ENCODE measurements around the gene CCDC69. TPM values are rescaled to one million over a fixed set of nuclear protein-coding genes. Genes with fewer than 3 reads are reported as not detected.
A peak's percentile ranks its signal among the peaks of the same experiment; 100 is the strongest.

The CCDC69 gene
- total and polyA plus RNA-seq, 3 donors from 2014 or later = 37.6 to 65.3 (median 40.8) TPM

DNA sequence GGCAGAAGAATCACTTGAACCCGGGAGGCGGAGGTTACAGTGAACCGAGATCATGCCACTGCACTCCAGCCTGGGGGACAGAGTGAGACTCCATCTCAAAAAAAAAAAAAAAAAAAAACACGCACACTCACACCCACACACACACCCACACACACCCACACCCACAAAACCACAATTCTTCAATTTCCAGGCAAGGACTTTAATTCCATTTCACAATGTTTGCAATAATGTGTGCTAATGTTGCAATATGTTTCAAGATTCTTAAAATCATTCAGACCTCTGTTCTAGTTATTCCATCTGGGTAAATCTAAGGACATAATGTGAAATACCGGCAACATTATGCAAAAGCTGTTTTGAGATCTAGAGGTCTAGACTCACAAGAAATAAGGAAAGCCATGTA is 28.3 kb downstream of the CCDC69 start:
- peak overlapping the region in 1 of 2 donors; percentile 56 for H3K27ac ChIP-seq
- intact Hi-C loops (cut with DNase I; ENCODE audit: low total_unique reads) = no loop called here
- H3K36me3 ChIP-seq (ENCODE audit: low read depth, missing control alignments) = no peaks in the 10 kb centered on the region
- no peak for DNase-seq
- 71 to 83% methylated on average over 5 of the region's 5 CpGs for WGBS, 2 donors
- no peaks in the 10 kb centered on the region for H3K27me3 ChIP-seq
- no peaks in the 10 kb centered on the region for H3K9me3 ChIP-seq
- H3K4me1 ChIP-seq = peaks cover 9% of the 10 kb centered on the region
- no peak for TF ChIP-seq POLR2A (IDR thresholded peaks at IDR 0.05)
- no peak for TF ChIP-seq CTCF (IDR thresholded peaks at IDR 0.05)
- H3K4me3 ChIP-seq = no peak overlapping the region

- no peak for DNase-seq
- intact Hi-C loops (cut with DNase I; ENCODE audit: low total_unique reads) = no loop called here
- Histone ChIP-seq H3K36me3 (ENCODE audit: low read depth, missing control alignments) (no peaks in the 10 kb centered on the region), H3K4me3 (no peak overlapping the region), H3K27ac (no peak overlapping the region), H3K27me3 (no peaks in the 10 kb centered on the region), H3K9me3 (no peaks in the 10 kb centered on the region), H3K4me1 (peaks cover 9% of the 10 kb centered on the region)
- TF ChIP-seq CTCF (IDR thresholded peaks at IDR 0.05) (no peak), POLR2A (IDR thresholded peaks at IDR 0.05) (no peak)
These were observed 31.3 kb downstream of the CCDC69 start for GRCh38 chr5:151192626-151193025.

- Histone ChIP-seq H3K9me3 (no peaks in the 10 kb centered on the region), H3K27me3 (no peaks in the 10 kb centered on the region), H3K27ac (no peak overlapping the region), H3K4me1 (peaks cover 4% of the 10 kb centered on the region), H3K36me3 (ENCODE audit: low read depth, missing control alignments) (no peaks in the 10 kb centered on the region), H3K4me3 (no peak overlapping the region)
- 96 to 100% methylated on average over 1 of the region's 1 CpG for WGBS, 2 donors
- DNase-seq = no peak
- intact Hi-C loops (cut with DNase I; ENCODE audit: low total_unique reads) = no loop called here
- TF ChIP-seq POLR2A (IDR thresholded peaks at IDR 0.05) (no peak), CTCF (IDR thresholded peaks at IDR 0.05) (no peak)
These were observed 32.2 kb downstream of the CCDC69 start for GRCh38 chr5:151191661-151192060.

GRCh38 chr5:151189151-151189550 is 34.7 kb downstream of the CCDC69 start:
- Histone ChIP-seq H3K4me3 (no peak overlapping the region), H3K36me3 (ENCODE audit: low read depth, missing control alignments) (no peaks in the 10 kb centered on the region), H3K27ac (no peak overlapping the region), H3K4me1 (no peaks in the 10 kb centered on the region), H3K9me3 (no peaks in the 10 kb centered on the region), H3K27me3 (no peaks in the 10 kb centered on the region)
- WGBS, 2 donors = 84 to 94% methylated on average over 2 of the region's 2 CpGs
- DNase-seq = no peak
- TF ChIP-seq CTCF (IDR thresholded peaks at IDR 0.05) (no peak), POLR2A (IDR thresholded peaks at IDR 0.05) (no peak)
- intact Hi-C loops (cut with DNase I; ENCODE audit: low total_unique reads) = no loop called here

DNA sequence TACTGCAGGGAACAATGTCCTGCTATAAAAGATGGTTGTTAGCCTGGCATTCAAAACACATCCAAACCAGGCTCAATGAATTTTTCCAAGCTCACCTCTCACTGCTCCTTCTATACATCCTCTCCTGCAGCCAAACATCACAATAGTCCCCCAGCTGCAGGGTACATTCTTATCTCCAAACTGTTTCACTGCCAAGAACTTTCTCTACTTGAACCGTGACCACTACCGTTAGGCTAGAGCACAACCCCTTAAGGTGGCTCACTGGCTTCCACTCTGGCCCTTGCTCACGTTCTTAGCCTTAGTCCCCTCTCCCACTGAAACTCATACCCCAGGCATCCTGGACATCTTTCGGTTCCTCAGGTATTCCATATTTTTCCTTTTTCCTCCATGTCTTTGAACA is 37.4 kb downstream of the CCDC69 start:
- Histone ChIP-seq H3K4me1 (no peaks in the 10 kb centered on the region), H3K4me3 (no peak overlapping the region), H3K9me3 (no peaks in the 10 kb centered on the region), H3K27ac (no peak overlapping the region), H3K36me3 (ENCODE audit: low read depth, missing control alignments) (no peaks in the 10 kb centered on the region), H3K27me3 (no peaks in the 10 kb centered on the region)
- TF ChIP-seq CTCF (IDR thresholded peaks at IDR 0.05) (no peak), POLR2A (IDR thresholded peaks at IDR 0.05) (no peak)
- 50 to 65% methylated on average over 4 of the region's 4 CpGs for WGBS, 2 donors
- no peak for DNase-seq
- intact Hi-C loops (cut with DNase I; ENCODE audit: low total_unique reads) = no loop called here
